Spinal cord (tissue), 10 donors: ENCODE results near the gene SORCS1. TPM values are rescaled to one million over a fixed set of nuclear protein-coding genes. Genes with fewer than 3 reads are reported as not detected.

ENCODE experiments used
- DNase-seq, 6 donors: peaks; one replicate each; pipeline versions ENCODE4 v3.0.0 to v3.0.0-alpha.2; 2013 to 2015; ENCODE audit warnings: low spot score in 6 of 6, low read depth in 4 of 6
- H3K27ac ChIP-seq: one replicate; pipeline ENCODE4 v1.5.1; 2013; ENCODE audit warnings: low read depth, low read length, control low read depth
- H3K27me3 ChIP-seq: one replicate; pipeline ENCODE4 v1.6.1; 2013; ENCODE audit warnings: low read length; ENCODE audit not compliant: control insufficient read depth, insufficient read depth
- H3K36me3 ChIP-seq: one replicate; pipeline ENCODE4 v1.6.1; 2013; ENCODE audit warnings: low read length; ENCODE audit not compliant: control insufficient read depth, insufficient read depth
- H3K4me1 ChIP-seq: one replicate; pipeline ENCODE4 v1.6.1; 2013; ENCODE audit warnings: low read length; ENCODE audit not compliant: control insufficient read depth, insufficient read depth
- H3K4me3 ChIP-seq: one replicate; pipeline ENCODE4 v1.5.1; 2013; ENCODE audit warnings: low read depth, low read length, control low read depth
- H3K9me3 ChIP-seq: one replicate; pipeline ENCODE4 v1.6.1; 2013; ENCODE audit warnings: low read length; ENCODE audit not compliant: control insufficient read depth, insufficient read depth
- WGBS: methylation state at CpG from one replicate; pipeline ENCODE4 v1.1.5; 2013; ENCODE audit warnings: missing lambda C conversion rate; ENCODE audit not compliant: insufficient coverage; 5-methylcytosine and 5-hydroxymethylcytosine counted together
- polyA plus RNA-seq, 2 donors: library from polyadenylated mRNA; unstranded; fragments of 120-200 nt; gene quantifications; one replicate each; pipeline ENCODE4 v1.2.1, GENCODE V29; 2013; ENCODE audit not compliant: insufficient read length in 2 of 2
- total RNA-seq, 2 donors: library from RNA; depleted of rRNA in 1 of 2; stranded (reverse); fragments of 120-200 nt in 1 of 2; fragments of >200 nt in 1 of 2; gene quantifications; one replicate each; pipeline versions ENCODE4 v1.2.3 to v1.2.4, GENCODE V29; 2013 to 2014
- donor health status: healthy.

SORCS1 gene
- total and polyA plus RNA-seq, 4 donors: 11.4 to 38.0 (median 19.3) TPM

- H3K27me3 ChIP-seq: no peaks in the 10 kb centered on the region
- no peaks in the 10 kb centered on the region for H3K4me1 ChIP-seq
- H3K4me3 ChIP-seq: no peak overlapping the region
- H3K27ac ChIP-seq: no peak overlapping the region
- H3K36me3 ChIP-seq: no peaks in the 10 kb centered on the region
- WGBS: 86% methylated on average over 2 of the region's 7 CpGs
- no peaks in the 10 kb centered on the region for H3K9me3 ChIP-seq
- no peak for DNase-seq
Observed at GRCh38 chr10:106557951-106558733, 606.4 kb downstream of the SORCS1 start.

DNA sequence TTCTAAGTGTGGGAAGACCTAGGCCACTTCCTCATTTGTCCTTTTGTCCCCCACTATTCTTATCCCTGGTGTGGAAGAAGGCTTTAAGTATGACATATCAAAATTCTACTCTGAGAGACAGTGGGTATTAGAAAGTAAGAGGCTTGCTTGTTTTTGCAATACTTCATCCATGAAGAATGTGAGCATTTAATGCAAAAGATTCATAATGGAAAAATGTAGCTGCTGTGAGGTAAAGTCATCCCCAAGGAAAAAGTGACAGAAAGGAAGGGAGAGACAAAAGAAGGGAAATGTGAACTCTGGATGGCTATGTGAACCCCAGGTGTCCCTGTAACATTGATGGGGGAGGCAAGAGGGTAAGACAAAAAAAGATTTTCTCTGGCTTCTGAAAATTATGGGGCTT is 607.5 kb downstream of the SORCS1 start:
- Histone ChIP-seq H3K4me1 (no peaks in the 10 kb centered on the region), H3K27me3 (no peaks in the 10 kb centered on the region), H3K36me3 (no peaks in the 10 kb centered on the region), H3K27ac (no peak overlapping the region), H3K9me3 (no peaks in the 10 kb centered on the region), H3K4me3 (no peak overlapping the region)
- no peak for DNase-seq

DNA sequence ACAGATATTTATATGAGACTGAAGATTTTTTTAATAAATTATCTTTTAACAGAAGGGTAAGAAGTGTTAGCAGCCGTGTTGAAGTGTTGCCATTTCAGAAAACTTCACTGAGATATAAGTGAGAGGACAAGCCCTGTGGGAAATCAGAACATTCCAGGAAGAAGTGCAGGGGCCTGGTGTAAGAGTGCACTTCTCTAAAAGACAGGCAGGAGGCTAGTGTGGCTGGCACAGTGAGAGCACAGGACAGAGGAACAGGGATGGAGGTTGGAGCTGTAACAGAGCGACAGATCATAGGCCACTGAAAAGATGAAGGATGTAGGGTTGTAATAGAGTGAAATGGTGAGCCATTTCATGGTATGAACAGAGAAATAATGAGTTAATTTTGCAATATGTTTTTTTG is 608.9 kb downstream of the SORCS1 start:
- Histone ChIP-seq H3K9me3 (no peaks in the 10 kb centered on the region), H3K36me3 (no peaks in the 10 kb centered on the region), H3K4me3 (no peak overlapping the region), H3K4me1 (no peaks in the 10 kb centered on the region), H3K27me3 (no peaks in the 10 kb centered on the region), H3K27ac (no peak overlapping the region)
- DNase-seq: peak in 1 of 6 donors; percentile 41
- 90% methylated on average over 2 of the region's 2 CpGs for WGBS

- no peak for DNase-seq
- Histone ChIP-seq H3K36me3 (no peaks in the 10 kb centered on the region), H3K9me3 (no peaks in the 10 kb centered on the region), H3K4me3 (no peak overlapping the region), H3K27me3 (no peaks in the 10 kb centered on the region), H3K4me1 (no peaks in the 10 kb centered on the region), H3K27ac (no peak overlapping the region)
- 57% methylated on average over 1 of the region's 4 CpGs for WGBS
Observed at GRCh38 chr10:106551501-106552062, 612.9 kb downstream of the SORCS1 start.

GRCh38 chr10:106548832-106549231 is 615.7 kb downstream of the SORCS1 start:
- no peaks in the 10 kb centered on the region for H3K27me3 ChIP-seq
- no peak overlapping the region for H3K27ac ChIP-seq
- H3K4me1 ChIP-seq: no peaks in the 10 kb centered on the region
- 69% methylated on average over 5 of the region's 6 CpGs for WGBS
- no peaks in the 10 kb centered on the region for H3K36me3 ChIP-seq
- no peak for DNase-seq
- H3K4me3 ChIP-seq: no peak overlapping the region
- H3K9me3 ChIP-seq: no peaks in the 10 kb centered on the region

GRCh38 chr10:106547047-106547635 is 617.4 kb downstream of the SORCS1 start:
- no peaks in the 10 kb centered on the region for H3K36me3 ChIP-seq

GRCh38 chr10:106542461-106542860 is 622.0 kb downstream of the SORCS1 start:
- H3K9me3 ChIP-seq: no peaks in the 10 kb centered on the region
- H3K4me3 ChIP-seq: no peak overlapping the region
- no peaks in the 10 kb centered on the region for H3K36me3 ChIP-seq
- no peak overlapping the region for H3K27ac ChIP-seq
- H3K4me1 ChIP-seq: no peaks in the 10 kb centered on the region
- no peaks in the 10 kb centered on the region for H3K27me3 ChIP-seq
- DNase-seq: peak in 1 of 6 donors; percentile 85
- WGBS: 100% methylated on average over 1 of the region's 3 CpGs

More at GRCh38 chr10:106547047-106547635, 617.4 kb downstream of the SORCS1 start:
- Histone ChIP-seq H3K4me1 (no peaks in the 10 kb centered on the region), H3K27me3 (no peaks in the 10 kb centered on the region), H3K27ac (no peak overlapping the region), H3K4me3 (no peak overlapping the region), H3K9me3 (no peaks in the 10 kb centered on the region)
- WGBS: 92% methylated on average over 2 of the region's 7 CpGs
- no peak for DNase-seq

GRCh38 chr10:106540645-106541044 is 623.9 kb downstream of the SORCS1 start:
- H3K27me3 ChIP-seq: no peaks in the 10 kb centered on the region
- H3K27ac ChIP-seq: no peak overlapping the region
- no peak overlapping the region for H3K4me3 ChIP-seq
- DNase-seq: peak in 4 of 6 donors; percentile 17 to 82 (median 26)
- H3K9me3 ChIP-seq: no peaks in the 10 kb centered on the region
- no peaks in the 10 kb centered on the region for H3K4me1 ChIP-seq
- H3K36me3 ChIP-seq: no peaks in the 10 kb centered on the region

GRCh38 chr10:106537866-106538265 is 626.6 kb downstream of the SORCS1 start:
- Histone ChIP-seq H3K4me1 (no peaks in the 10 kb centered on the region), H3K27me3 (no peaks in the 10 kb centered on the region), H3K9me3 (no peaks in the 10 kb centered on the region), H3K27ac (no peak overlapping the region), H3K36me3 (no peaks in the 10 kb centered on the region), H3K4me3 (no peak overlapping the region)
- DNase-seq: peak in 1 of 6 donors; percentile 18
- 40% methylated on average over 2 of the region's 5 CpGs for WGBS
